Keratinocyte (primary cell): ENCODE data around the gene ZNF76.

Experiments
- EZH2 ChIP-seq: IDR thresholded peaks from one replicate; pipeline ENCODE4 v1.6.1; 2012; ENCODE audit warnings: inconsistent platforms, mild to moderate bottlenecking, low read length, moderate library complexity
- TF ChIP-seq, protein P1 (sequence below), 3 experiments: IDR thresholded peaks in 1 of 3; conservative IDR thresholded peaks in 1 of 3; optimal IDR thresholded peaks in 1 of 3; 2 replicates in 2 of 3; 3 replicates in 1 of 3; pipeline versions ENCODE3 to v1.5.1; 2011; ENCODE audit warnings: low read length in 3 of 3, mild to moderate bottlenecking in 3 of 3, moderate library complexity in 2 of 3, control low read depth in 1 of 3, inconsistent platforms in 1 of 3; ENCODE audit not compliant: insufficient read depth in 2 of 3; ENCODE audit errors: extremely low read depth in 1 of 3

DNA sequence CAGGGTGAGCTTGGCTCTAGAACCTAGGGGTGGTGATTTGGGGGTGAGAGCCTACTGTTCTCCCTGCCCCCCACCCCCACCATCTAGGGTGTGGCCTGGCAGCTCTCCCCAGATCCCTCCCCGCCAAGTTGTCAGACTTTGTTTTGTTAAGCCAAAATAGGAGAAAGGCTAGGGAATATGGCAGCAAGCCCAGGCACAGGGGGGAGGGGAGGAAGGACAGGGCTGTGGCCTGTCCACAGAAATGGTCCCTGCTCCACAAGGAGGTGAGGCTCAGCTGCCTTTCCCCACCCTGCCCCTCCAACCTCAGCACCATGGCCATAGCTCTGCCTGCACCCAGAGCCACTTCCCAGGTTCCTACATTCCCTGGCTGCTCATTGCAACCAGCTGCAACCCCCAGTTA lies 28.6 kb upstream of the ZNF76 start:
- no peak for TF ChIP-seq EZH2
- TF ChIP-seq, protein P1, sequence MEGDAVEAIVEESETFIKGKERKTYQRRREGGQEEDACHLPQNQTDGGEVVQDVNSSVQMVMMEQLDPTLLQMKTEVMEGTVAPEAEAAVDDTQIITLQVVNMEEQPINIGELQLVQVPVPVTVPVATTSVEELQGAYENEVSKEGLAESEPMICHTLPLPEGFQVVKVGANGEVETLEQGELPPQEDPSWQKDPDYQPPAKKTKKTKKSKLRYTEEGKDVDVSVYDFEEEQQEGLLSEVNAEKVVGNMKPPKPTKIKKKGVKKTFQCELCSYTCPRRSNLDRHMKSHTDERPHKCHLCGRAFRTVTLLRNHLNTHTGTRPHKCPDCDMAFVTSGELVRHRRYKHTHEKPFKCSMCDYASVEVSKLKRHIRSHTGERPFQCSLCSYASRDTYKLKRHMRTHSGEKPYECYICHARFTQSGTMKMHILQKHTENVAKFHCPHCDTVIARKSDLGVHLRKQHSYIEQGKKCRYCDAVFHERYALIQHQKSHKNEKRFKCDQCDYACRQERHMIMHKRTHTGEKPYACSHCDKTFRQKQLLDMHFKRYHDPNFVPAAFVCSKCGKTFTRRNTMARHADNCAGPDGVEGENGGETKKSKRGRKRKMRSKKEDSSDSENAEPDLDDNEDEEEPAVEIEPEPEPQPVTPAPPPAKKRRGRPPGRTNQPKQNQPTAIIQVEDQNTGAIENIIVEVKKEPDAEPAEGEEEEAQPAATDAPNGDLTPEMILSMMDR (optimal IDR thresholded peaks at IDR 0.05 in 1 of 3, IDR thresholded peaks at IDR 0.05 in 1 of 3, conservative IDR thresholded peaks at IDR 0.05 in 1 of 3; ENCODE audit: extremely low read depth in 1 of 3, insufficient read depth in 2 of 3, low read length in 3 of 3), result no peak
